GM12801 (cell line): ENCODE results near the gene KCNK3.

Experiments used
- TF ChIP-seq, protein P1 (sequence below): IDR thresholded peaks from one replicate; pipeline ENCODE4 v1.5.1; 2011; ENCODE audit warnings: control low read depth; ENCODE audit not compliant: insufficient read length; ENCODE audit errors: extremely low read depth

KCNK3 gene

GRCh38 chr2:26710743-26711456 is 18.4 kb downstream of the KCNK3 start:
- TF ChIP-seq, protein P1, sequence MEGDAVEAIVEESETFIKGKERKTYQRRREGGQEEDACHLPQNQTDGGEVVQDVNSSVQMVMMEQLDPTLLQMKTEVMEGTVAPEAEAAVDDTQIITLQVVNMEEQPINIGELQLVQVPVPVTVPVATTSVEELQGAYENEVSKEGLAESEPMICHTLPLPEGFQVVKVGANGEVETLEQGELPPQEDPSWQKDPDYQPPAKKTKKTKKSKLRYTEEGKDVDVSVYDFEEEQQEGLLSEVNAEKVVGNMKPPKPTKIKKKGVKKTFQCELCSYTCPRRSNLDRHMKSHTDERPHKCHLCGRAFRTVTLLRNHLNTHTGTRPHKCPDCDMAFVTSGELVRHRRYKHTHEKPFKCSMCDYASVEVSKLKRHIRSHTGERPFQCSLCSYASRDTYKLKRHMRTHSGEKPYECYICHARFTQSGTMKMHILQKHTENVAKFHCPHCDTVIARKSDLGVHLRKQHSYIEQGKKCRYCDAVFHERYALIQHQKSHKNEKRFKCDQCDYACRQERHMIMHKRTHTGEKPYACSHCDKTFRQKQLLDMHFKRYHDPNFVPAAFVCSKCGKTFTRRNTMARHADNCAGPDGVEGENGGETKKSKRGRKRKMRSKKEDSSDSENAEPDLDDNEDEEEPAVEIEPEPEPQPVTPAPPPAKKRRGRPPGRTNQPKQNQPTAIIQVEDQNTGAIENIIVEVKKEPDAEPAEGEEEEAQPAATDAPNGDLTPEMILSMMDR: no peak

DNA sequence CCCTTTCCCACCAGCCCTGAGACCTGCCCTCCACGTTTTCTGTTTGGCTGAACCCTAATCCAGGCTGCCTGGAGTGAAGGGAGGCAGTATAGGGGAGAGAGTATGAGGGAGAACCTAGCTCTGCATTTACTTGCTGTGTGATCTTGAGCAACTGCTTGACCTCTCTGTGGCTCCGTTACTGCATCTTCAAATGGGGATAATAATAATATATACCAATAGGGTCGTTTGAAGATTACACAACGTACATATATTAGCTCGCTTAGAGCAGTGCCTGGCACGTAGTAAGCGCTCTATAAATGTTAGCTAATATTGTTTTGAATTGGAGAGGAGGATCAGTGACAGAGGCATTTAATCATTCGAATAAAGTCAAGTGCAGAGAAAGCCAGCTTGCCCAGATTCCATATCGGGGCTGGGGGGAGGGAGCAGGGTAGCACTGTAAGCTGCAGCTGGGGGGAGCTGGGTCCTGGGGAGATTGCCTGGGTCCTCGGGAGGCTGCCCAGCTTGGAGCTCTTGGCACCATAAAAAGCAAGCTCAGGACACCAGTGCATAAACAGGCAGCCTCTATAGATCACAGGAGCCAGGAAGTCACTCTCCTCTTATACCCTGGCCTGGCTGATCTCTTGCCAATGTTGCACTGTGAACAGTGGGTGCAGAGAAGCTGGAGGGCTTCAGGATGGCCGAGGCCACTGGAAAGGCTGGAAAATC is 19.1 kb downstream of the KCNK3 start:
- TF ChIP-seq, protein P1: no peak

DNA sequence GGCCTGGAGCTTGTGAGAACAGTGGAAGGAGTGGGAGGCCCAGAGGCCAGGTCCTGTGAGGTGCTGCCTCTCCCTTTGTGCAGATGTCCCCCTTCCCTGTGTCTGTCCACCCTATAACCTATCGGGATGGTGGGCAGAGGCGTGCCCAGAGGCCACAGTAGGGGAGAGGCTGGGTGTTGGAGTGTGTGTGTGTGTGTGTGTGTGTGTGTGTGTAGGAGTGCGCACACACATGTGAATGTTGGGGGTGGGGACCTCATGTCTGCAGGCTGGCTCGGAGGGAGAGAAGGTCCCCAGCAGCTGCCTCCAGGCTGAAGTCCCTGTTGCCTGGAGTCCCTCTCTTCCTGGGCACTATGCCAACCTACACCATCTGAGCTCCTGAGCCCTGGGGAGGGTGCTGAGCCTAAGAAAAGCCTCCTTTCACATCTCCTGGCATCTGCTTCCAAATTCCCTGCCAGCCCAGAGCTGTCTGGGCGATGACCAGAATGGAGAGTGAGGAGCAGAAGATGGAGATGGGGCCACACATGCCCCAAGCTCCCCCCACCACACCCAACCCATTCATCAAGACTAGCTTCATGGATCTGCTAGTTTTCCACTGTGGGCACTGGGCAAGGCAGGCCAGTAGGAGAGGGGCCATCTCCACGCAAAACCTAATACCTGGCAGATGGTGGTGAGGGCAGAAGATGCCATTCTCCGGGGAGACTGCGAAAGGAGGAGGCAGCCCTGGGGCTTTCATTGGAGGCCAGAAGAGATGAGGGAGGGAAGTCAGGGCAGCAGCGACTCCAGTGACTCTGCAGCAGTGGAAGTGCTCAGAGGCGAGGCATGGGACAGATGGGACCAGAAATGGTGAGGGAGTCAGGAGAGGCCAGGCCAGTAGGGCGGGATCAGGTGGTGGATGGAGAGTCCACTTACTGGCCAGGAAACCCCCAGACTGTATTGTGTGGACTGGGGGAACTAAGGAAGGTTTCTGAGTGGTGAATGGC is 20.3 kb downstream of the KCNK3 start:
- TF ChIP-seq, protein P1: no peak

DNA sequence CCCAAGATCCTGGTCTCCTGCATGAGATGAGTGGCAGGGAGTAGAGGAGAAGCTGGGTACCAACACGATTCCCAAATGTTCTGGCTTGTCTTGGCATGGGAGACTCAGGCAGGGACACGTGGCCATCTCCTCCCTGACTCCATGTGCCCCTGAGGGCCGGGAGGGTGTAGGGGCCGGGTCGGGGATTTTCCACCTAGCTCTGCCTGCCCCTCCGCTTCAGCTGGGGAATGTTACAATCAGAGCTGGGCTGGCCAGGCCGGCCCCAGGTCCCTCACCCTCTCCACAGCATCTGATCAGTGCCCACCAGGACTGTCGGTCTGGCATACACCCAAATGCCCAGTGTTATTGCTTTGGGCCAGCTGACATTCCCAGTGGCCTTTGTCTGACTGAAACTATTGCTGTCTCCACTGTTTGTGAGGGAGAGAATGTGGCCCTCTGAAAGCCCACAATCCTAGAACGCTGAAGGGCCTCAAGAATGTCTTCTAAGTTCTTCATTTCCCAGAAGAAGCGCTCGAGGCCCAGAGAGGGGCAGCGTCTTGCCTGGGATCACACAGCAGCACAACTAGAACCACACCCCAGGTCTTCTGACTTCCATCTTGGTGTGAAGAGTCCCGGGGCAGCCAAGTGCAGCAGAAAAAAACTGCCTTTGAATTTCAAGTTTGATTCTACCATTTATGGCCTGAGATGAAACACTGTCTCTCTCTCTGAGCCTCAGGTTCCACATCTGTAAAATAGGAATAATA is 23.2 kb downstream of the KCNK3 start:
- TF ChIP-seq, protein P1: no peak

GRCh38 chr2:26716340-26716739 is 23.8 kb downstream of the KCNK3 start:
- TF ChIP-seq, protein P1: no peak

DNA sequence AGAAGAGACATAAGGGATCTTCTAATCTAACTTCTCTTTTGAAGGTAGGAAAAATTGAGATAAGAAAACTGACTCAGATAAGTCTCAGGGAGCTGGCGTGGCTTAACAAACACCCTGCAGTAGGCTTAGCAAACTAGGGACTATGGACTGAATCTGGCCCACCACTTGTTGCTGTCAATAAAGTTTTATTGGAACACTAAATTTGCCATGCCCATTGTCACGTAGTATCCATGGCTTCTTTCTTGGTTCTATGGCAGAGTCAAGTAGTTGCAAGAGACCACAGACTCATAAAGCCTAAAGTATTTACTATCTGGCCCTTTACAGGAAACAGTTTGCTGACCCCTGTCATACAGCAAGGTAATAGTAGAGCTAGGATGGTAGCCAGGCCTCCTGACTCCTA is 24.2 kb downstream of the KCNK3 start:
- TF ChIP-seq, protein P1: no peak

DNA sequence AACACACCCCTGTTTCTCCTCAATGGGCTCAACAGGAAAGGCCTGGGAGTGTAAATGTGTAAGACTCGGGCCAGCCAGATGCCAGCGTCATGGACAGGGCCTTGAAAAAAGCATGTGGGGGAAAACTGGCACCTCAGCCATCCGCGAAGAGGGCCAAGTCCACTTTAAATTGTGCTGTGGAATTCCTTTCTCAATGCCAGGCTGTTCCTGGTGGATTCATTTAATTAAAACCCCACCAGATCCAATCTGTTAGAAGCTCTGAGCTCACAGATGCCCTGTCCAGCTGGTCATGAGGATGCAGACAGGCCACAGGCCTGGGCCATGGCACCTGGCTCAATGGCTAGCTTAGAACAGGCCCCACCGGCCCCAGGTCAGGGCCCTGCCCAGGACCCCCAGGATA is 24.8 kb downstream of the KCNK3 start:
- TF ChIP-seq, protein P1: no peak
